Measurements from ENCODE around the gene NCAM2.

- no peak for TF ChIP-seq CTCF (IDR thresholded peaks at IDR 0.05; ENCODE audit: insufficient read depth, low read length)
- no peak for TF ChIP-seq POLR2AphosphoS5 (IDR thresholded peaks at IDR 0.05; ENCODE audit: low read depth)
Measured at GRCh38 chr21:21210552-21210951, 212.3 kb downstream of the NCAM2 start.

All from HL-60 (cell line).